ENCODE results near the gene TEAD1. TPM values are rescaled to one million over a fixed set of nuclear protein-coding genes. Genes with fewer than 3 reads are reported as not detected.

Gene TEAD1
- total and polyA plus RNA-seq, 2 experiments from 2014 or later = 24.5 to 103 TPM

DNA sequence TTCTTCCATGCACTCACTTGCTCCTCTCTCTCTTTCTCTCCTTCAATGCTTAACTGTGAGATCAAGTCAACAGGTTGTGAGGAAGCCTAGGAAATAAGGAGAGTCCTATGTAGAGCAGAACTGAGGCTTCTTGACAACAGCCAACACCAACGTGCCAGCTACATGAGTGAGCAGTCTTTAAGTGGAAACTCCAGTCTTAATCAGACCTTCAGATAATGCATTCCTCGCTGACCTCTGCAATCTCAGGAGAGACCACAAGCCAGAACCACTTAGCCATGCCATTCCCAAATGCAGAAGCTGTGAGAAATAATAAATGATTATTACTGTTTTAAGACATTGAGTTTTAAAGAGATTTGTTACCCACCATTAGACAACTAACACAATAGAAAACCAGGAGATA, 6.1 kb upstream of the TEAD1 start:
- Histone ChIP-seq H3K27ac (ENCODE audit: low read depth) (no peak overlapping the region), H3K4me1 (ENCODE audit: insufficient read depth) (no peaks in the 10 kb centered on the region), H3K36me3 (ENCODE audit: insufficient read depth) (no peaks in the 10 kb centered on the region), H3K79me2 (replicated peaks; ENCODE audit: insufficient read depth) (no peaks in the 10 kb centered on the region), H3F3A (replicated peaks; ENCODE audit: low read depth) (no peaks in the 10 kb centered on the region), H3K4me2 (no peak overlapping the region), H3K4me3 (no peak overlapping the region), H3K27me3 (ENCODE audit: insufficient read depth) (0 out of 2 replicates have a peak, but pooled peaks cover 6% of the 10 kb centered on the region), H4K20me1 (replicated peaks; ENCODE audit: insufficient read depth) (no peaks in the 10 kb centered on the region), H2AFZ (no peak overlapping the region), H3K9me2 (ENCODE audit: insufficient read depth) (peaks cover 6% of the 10 kb centered on the region; the same call in 1 of the 2 replicates)
- H3K27me3 Mint-ChIP-seq (ENCODE audit: insufficient read depth, low read depth, poor library complexity) = no peaks in the 10 kb centered on the region
- DNase-seq (ENCODE audit: low spot score) (no peak), ATAC-seq (no peak)
- H3K27ac Mint-ChIP-seq = no peak overlapping the region
- TF ChIP-seq, protein P1, sequence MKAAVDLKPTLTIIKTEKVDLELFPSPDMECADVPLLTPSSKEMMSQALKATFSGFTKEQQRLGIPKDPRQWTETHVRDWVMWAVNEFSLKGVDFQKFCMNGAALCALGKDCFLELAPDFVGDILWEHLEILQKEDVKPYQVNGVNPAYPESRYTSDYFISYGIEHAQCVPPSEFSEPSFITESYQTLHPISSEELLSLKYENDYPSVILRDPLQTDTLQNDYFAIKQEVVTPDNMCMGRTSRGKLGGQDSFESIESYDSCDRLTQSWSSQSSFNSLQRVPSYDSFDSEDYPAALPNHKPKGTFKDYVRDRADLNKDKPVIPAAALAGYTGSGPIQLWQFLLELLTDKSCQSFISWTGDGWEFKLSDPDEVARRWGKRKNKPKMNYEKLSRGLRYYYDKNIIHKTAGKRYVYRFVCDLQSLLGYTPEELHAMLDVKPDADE (IDR thresholded peaks at IDR 0.05) = no peak
- no peak for TF ChIP-seq POLR2AphosphoS5 (IDR thresholded peaks at IDR 0.05; ENCODE audit: low read depth)
- no peak for TF ChIP-seq STAT1 (IDR thresholded peaks at IDR 0.05; ENCODE audit: unreplicated experiment)
- TF ChIP-seq JUNB (IDR thresholded peaks at IDR 0.05; ENCODE audit: unreplicated experiment) = no peak
- TF ChIP-seq EZH2phosphoT487 (IDR thresholded peaks at IDR 0.05; ENCODE audit: unreplicated experiment) = no peak
- no peak for TF ChIP-seq ZNF114 (CRISPR knock-in tag; IDR thresholded peaks at IDR 0.05)
- no peak for TF ChIP-seq NANOG (IDR thresholded peaks at IDR 0.05; ENCODE audit: borderline replicate concordance)
- TF ChIP-seq EZH2 (IDR thresholded peaks at IDR 0.05; ENCODE audit: low read depth, unreplicated experiment) = no peak
- TF ChIP-seq ZNF331 (CRISPR knock-in tag; IDR thresholded peaks at IDR 0.05; ENCODE audit: low read depth) = no peak
- TF ChIP-seq, protein P2, sequence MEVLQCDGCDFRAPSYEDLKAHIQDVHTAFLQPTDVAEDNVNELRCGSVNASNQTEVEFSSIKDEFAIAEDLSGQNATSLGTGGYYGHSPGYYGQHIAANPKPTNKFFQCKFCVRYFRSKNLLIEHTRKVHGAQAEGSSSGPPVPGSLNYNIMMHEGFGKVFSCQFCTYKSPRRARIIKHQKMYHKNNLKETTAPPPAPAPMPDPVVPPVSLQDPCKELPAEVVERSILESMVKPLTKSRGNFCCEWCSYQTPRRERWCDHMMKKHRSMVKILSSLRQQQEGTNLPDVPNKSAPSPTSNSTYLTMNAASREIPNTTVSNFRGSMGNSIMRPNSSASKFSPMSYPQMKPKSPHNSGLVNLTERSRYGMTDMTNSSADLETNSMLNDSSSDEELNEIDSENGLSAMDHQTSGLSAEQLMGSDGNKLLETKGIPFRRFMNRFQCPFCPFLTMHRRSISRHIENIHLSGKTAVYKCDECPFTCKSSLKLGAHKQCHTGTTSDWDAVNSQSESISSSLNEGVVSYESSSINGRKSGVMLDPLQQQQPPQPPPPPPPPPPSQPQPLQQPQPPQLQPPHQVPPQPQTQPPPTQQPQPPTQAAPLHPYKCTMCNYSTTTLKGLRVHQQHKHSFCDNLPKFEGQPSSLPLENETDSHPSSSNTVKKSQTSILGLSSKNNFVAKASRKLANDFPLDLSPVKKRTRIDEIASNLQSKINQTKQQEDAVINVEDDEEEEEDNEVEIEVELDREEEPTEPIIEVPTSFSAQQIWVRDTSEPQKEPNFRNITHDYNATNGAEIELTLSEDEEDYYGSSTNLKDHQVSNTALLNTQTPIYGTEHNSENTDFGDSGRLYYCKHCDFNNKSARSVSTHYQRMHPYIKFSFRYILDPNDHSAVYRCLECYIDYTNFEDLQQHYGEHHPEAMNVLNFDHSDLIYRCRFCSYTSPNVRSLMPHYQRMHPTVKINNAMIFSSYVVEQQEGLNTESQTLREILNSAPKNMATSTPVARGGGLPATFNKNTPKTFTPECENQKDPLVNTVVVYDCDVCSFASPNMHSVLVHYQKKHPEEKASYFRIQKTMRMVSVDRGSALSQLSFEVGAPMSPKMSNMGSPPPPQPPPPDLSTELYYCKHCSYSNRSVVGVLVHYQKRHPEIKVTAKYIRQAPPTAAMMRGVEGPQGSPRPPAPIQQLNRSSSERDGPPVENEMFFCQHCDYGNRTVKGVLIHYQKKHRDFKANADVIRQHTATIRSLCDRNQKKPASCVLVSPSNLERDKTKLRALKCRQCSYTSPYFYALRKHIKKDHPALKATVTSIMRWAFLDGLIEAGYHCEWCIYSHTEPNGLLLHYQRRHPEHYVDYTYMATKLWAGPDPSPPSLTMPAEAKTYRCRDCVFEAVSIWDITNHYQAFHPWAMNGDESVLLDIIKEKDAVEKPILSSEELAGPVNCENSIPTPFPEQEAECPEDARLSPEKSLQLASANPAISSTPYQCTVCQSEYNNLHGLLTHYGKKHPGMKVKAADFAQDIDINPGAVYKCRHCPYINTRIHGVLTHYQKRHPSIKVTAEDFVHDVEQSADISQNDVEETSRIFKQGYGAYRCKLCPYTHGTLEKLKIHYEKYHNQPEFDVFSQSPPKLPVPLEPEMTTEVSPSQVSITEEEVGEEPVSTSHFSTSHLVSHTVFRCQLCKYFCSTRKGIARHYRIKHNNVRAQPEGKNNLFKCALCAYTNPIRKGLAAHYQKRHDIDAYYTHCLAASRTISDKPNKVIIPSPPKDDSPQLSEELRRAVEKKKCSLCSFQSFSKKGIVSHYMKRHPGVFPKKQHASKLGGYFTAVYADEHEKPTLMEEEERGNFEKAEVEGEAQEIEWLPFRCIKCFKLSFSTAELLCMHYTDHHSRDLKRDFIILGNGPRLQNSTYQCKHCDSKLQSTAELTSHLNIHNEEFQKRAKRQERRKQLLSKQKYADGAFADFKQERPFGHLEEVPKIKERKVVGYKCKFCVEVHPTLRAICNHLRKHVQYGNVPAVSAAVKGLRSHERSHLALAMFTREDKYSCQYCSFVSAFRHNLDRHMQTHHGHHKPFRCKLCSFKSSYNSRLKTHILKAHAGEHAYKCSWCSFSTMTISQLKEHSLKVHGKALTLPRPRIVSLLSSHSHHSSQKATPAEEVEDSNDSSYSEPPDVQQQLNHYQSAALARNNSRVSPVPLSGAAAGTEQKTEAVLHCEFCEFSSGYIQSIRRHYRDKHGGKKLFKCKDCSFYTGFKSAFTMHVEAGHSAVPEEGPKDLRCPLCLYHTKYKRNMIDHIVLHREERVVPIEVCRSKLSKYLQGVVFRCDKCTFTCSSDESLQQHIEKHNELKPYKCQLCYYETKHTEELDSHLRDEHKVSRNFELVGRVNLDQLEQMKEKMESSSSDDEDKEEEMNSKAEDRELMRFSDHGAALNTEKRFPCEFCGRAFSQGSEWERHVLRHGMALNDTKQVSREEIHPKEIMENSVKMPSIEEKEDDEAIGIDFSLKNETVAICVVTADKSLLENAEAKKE (CRISPR knock-in tag; IDR thresholded peaks at IDR 0.05) = no peak
- no peak for TF ChIP-seq CREB1 (CRISPR knock-in tag; IDR thresholded peaks at IDR 0.05; ENCODE audit: low read depth)
- TF ChIP-seq, protein P3, sequence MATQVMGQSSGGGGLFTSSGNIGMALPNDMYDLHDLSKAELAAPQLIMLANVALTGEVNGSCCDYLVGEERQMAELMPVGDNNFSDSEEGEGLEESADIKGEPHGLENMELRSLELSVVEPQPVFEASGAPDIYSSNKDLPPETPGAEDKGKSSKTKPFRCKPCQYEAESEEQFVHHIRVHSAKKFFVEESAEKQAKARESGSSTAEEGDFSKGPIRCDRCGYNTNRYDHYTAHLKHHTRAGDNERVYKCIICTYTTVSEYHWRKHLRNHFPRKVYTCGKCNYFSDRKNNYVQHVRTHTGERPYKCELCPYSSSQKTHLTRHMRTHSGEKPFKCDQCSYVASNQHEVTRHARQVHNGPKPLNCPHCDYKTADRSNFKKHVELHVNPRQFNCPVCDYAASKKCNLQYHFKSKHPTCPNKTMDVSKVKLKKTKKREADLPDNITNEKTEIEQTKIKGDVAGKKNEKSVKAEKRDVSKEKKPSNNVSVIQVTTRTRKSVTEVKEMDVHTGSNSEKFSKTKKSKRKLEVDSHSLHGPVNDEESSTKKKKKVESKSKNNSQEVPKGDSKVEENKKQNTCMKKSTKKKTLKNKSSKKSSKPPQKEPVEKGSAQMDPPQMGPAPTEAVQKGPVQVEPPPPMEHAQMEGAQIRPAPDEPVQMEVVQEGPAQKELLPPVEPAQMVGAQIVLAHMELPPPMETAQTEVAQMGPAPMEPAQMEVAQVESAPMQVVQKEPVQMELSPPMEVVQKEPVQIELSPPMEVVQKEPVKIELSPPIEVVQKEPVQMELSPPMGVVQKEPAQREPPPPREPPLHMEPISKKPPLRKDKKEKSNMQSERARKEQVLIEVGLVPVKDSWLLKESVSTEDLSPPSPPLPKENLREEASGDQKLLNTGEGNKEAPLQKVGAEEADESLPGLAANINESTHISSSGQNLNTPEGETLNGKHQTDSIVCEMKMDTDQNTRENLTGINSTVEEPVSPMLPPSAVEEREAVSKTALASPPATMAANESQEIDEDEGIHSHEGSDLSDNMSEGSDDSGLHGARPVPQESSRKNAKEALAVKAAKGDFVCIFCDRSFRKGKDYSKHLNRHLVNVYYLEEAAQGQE (IDR thresholded peaks at IDR 0.05; ENCODE audit: unreplicated experiment) = no peak
- TF ChIP-seq, protein P4, sequence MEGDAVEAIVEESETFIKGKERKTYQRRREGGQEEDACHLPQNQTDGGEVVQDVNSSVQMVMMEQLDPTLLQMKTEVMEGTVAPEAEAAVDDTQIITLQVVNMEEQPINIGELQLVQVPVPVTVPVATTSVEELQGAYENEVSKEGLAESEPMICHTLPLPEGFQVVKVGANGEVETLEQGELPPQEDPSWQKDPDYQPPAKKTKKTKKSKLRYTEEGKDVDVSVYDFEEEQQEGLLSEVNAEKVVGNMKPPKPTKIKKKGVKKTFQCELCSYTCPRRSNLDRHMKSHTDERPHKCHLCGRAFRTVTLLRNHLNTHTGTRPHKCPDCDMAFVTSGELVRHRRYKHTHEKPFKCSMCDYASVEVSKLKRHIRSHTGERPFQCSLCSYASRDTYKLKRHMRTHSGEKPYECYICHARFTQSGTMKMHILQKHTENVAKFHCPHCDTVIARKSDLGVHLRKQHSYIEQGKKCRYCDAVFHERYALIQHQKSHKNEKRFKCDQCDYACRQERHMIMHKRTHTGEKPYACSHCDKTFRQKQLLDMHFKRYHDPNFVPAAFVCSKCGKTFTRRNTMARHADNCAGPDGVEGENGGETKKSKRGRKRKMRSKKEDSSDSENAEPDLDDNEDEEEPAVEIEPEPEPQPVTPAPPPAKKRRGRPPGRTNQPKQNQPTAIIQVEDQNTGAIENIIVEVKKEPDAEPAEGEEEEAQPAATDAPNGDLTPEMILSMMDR (conservative IDR thresholded peaks at IDR 0.05; ENCODE audit: low read depth in 2 of 2) = no peak
- H3K4me1 Mint-ChIP-seq = no peaks in the 10 kb centered on the region; the same call in 2 of the 3 replicates
- no peaks in the 10 kb centered on the region for H3K36me3 Mint-ChIP-seq (ENCODE audit: low read depth)
- peaks cover 5% of the 10 kb centered on the region; the same call in 2 of the 3 replicates for H3K9me3 Mint-ChIP-seq
- no peak overlapping the region for H3K4me3 Mint-ChIP-seq
